ENCODE data around the gene FLNA. TPM values are rescaled to one million over a fixed set of nuclear protein-coding genes. Genes with fewer than 3 reads are reported as not detected.
"Not testable (repeated sequence)": the region's sequence is repeated elsewhere in the genome, so short reads cannot be mapped to it uniquely, and the experiment has no call there.

FLNA gene
- total RNA-seq, 2 donors from 2014 or later: 5,571 to 6,731 TPM

- intact Hi-C loops (cut with DNase I): no loop called here
- no peak for DNase-seq (ENCODE audit: low spot score)
These were observed 25.0 kb downstream of the FLNA start for GRCh38 chrX:154349359-154349935.

- DNase-seq (ENCODE audit: low spot score): peak; percentile 81
- intact Hi-C loops (cut with DNase I): no loop called here
These were observed 25.6 kb downstream of the FLNA start for GRCh38 chrX:154348646-154349358.

- no peak for DNase-seq (ENCODE audit: low spot score)
- intact Hi-C loops (cut with DNase I): no loop called here
These were observed 26.3 kb downstream of the FLNA start for GRCh38 chrX:154348114-154348531.

GRCh38 chrX:154343620-154344019 is 30.8 kb downstream of the FLNA start:
- intact Hi-C loops (cut with DNase I); DNase-seq (ENCODE audit: low spot score): not testable (repeated sequence)

- intact Hi-C loops (cut with DNase I); DNase-seq (ENCODE audit: low spot score): not testable (repeated sequence)
These were observed 31.4 kb downstream of the FLNA start for GRCh38 chrX:154343063-154343462.

- intact Hi-C loops (cut with DNase I): not testable (repeated sequence)
- peak; percentile 36 for DNase-seq (ENCODE audit: low spot score)
These were observed 32.8 kb downstream of the FLNA start for GRCh38 chrX:154341399-154342298.

GRCh38 chrX:154334496-154334895 is 39.9 kb downstream of the FLNA start:
- intact Hi-C loops (cut with DNase I): no loop called here
- DNase-seq (ENCODE audit: low spot score): no peak

- DNase-seq (ENCODE audit: low spot score): no peak
- intact Hi-C loops (cut with DNase I): no loop called here
These were observed 40.6 kb downstream of the FLNA start for GRCh38 chrX:154333837-154334271.

GRCh38 chrX:154333116-154333515 is 41.3 kb downstream of the FLNA start:
- intact Hi-C loops (cut with DNase I): no loop called here
- no peak for DNase-seq (ENCODE audit: low spot score)

GRCh38 chrX:154332561-154332960 is 41.9 kb downstream of the FLNA start:
- intact Hi-C loops (cut with DNase I): no loop called here
- no peak for DNase-seq (ENCODE audit: low spot score)

GRCh38 chrX:154329294-154329693 is 45.1 kb downstream of the FLNA start:
- intact Hi-C loops (cut with DNase I): no loop called here
- DNase-seq (ENCODE audit: low spot score): no peak

GRCh38 chrX:154328646-154329045 is 45.8 kb downstream of the FLNA start:
- no peak for DNase-seq (ENCODE audit: low spot score)
- intact Hi-C loops (cut with DNase I): no loop called here

GRCh38 chrX:154327038-154327820 is 47.2 kb downstream of the FLNA start:
- intact Hi-C loops (cut with DNase I): no loop called here
- DNase-seq (ENCODE audit: low spot score): no peak

- intact Hi-C loops (cut with DNase I): no loop called here
These were observed 48.9 kb downstream of the FLNA start for GRCh38 chrX:154325541-154325940.

GRCh38 chrX:154323537-154323936 is 50.9 kb downstream of the FLNA start:
- DNase-seq (ENCODE audit: low spot score): no peak
- intact Hi-C loops (cut with DNase I): no loop called here

More at GRCh38 chrX:154325541-154325940, 48.9 kb downstream of the FLNA start:
- DNase-seq (ENCODE audit: low spot score): no peak

GRCh38 chrX:154322890-154323289 is 51.5 kb downstream of the FLNA start:
- DNase-seq (ENCODE audit: low spot score): peak; percentile 28
- intact Hi-C loops (cut with DNase I): no loop called here

- intact Hi-C loops (cut with DNase I): no loop called here
- peak; percentile 49 for DNase-seq (ENCODE audit: low spot score)
These were observed 52.8 kb downstream of the FLNA start for GRCh38 chrX:154321594-154321993.

- DNase-seq (ENCODE audit: low spot score): no peak
- intact Hi-C loops (cut with DNase I): no loop called here
These were observed 53.3 kb downstream of the FLNA start for GRCh38 chrX:154321152-154321551.

GRCh38 chrX:154320406-154320805 is 54.0 kb downstream of the FLNA start:
- no peak for DNase-seq (ENCODE audit: low spot score)
- intact Hi-C loops (cut with DNase I): no loop called here

Measured in posterior vena cava (tissue), 2 donors.